ENCODE data around the gene PCCA.

PCCA gene

DNA sequence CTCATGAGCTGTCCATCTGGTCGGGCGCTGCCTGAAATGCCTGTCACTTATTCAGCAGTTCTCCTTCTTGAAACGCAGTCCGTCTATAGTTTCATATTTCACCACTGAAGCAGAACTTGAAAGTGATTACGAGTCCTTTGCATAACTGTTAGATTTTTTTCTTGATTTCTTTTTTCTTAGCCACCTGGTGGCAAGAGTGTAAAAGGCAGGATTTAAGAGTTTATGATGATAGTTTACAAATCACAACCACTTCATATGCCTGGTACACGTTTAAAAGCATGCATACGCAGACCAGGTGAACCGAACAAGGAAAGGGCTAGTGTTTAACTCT lies 453.9 kb downstream of the PCCA start:
- TF ChIP-seq, protein P1, sequence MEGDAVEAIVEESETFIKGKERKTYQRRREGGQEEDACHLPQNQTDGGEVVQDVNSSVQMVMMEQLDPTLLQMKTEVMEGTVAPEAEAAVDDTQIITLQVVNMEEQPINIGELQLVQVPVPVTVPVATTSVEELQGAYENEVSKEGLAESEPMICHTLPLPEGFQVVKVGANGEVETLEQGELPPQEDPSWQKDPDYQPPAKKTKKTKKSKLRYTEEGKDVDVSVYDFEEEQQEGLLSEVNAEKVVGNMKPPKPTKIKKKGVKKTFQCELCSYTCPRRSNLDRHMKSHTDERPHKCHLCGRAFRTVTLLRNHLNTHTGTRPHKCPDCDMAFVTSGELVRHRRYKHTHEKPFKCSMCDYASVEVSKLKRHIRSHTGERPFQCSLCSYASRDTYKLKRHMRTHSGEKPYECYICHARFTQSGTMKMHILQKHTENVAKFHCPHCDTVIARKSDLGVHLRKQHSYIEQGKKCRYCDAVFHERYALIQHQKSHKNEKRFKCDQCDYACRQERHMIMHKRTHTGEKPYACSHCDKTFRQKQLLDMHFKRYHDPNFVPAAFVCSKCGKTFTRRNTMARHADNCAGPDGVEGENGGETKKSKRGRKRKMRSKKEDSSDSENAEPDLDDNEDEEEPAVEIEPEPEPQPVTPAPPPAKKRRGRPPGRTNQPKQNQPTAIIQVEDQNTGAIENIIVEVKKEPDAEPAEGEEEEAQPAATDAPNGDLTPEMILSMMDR (IDR thresholded peaks at IDR 0.05; ENCODE audit: insufficient read depth, missing control alignments) = peak; percentile 36
- FAIRE-seq = peak; percentile 58
- DNase-seq (ENCODE audit: insufficient read length, low spot score) = no peak

DNA sequence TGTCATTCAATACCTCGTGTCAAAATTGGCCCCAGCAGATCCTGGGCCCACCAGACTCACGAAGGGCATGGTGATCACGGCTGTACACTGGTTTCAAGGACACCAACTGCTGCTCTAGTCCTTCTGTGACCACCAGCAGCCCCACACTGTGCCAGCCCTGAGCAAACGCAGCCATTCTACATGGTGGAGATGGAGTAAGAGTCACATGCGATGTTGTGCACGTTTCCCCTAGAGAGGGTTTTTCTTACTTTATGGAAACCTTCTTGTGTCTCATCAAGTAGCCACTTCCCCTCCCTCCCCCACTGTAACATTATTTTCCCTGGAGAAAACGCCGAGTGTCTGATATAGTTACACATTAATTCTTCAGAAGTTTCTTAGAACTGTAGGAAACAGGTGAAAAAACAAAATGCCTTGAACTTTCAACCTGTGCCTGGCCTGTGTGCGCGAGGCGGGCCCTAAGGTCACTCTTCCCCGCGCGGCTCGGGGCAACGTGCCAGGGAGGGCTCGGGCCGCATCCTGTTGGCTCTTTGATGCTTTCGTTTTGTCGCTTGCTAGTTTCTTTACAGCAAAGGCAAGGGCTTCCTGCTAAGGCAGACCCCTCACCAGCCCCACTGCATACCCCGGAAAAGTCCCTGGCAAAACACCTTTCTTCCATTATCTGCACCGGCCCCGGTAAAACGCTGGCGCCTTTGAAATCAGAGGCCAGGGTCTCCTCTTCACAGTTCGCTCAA lies 455.1 kb downstream of the PCCA start:
- TF ChIP-seq, protein P1 (IDR thresholded peaks at IDR 0.05; ENCODE audit: insufficient read depth, missing control alignments) = no peak
- FAIRE-seq (no peak), DNase-seq (ENCODE audit: insufficient read length, low spot score) (no peak)

DNA sequence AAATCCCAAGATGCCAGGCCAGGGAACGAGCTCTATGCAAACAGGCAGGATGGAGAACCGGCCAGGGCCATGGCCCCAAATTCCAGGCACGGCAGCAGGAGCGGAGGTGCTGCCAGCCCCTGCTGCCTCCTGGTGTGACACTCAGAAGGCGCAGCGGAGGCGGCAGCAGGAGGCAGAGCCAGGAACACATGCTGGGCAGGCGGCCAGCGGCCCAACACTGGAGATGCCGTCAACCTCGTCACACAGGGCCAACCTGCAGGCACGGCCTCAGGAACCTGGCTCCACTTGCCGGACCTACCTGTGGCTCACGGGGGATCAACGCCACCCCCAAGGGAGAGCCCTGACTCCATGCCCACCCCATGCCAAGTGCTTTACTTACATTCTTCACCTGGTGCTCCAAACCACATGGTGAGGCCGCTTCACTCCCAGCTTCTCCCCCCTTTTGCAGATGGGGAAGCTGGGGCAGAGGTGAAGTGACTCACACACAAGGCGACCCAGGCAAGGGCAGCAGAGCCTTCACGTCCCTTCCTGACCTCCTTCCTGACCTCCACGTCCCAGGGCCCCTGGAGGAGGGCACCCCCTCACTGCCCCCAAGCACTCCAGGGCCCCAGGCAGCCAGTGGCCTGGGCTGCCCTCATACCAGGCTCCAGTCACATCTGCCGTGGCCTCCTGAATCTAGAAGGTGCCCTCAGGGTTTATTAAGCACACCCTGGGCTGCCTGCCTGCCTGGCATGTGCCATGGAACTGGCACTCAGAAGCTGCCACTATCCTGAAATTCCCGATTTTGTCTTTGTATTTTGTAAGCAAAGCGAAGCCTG lies 456.2 kb downstream of the PCCA start:
- no peak for FAIRE-seq
- TF ChIP-seq, protein P1 (IDR thresholded peaks at IDR 0.05; ENCODE audit: insufficient read depth, missing control alignments) = no peak
- DNase-seq (ENCODE audit: insufficient read length, low spot score) = no peak

DNA sequence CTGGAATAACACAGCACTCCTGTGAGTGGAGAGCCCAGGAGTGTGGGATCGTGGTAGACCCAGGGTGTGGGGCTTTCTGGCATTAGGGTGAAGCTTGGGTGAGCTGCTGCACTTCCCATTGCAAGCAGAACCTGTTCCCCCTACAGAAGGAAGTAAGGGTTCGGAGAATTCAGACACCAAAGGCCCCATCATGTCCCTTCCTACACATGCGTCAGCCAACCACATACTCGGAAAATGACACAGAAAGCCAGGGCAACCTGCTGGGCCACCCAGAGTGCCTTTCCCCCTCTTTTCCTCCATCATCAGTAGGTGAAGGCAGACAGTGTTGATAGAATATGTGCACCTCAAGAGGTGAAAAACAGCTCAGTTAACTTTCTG lies 456.8 kb downstream of the PCCA start:
- TF ChIP-seq, protein P1 (IDR thresholded peaks at IDR 0.05; ENCODE audit: insufficient read depth, missing control alignments) = no peak
- no peak for FAIRE-seq
- DNase-seq (ENCODE audit: insufficient read length, low spot score) = no peak

DNA sequence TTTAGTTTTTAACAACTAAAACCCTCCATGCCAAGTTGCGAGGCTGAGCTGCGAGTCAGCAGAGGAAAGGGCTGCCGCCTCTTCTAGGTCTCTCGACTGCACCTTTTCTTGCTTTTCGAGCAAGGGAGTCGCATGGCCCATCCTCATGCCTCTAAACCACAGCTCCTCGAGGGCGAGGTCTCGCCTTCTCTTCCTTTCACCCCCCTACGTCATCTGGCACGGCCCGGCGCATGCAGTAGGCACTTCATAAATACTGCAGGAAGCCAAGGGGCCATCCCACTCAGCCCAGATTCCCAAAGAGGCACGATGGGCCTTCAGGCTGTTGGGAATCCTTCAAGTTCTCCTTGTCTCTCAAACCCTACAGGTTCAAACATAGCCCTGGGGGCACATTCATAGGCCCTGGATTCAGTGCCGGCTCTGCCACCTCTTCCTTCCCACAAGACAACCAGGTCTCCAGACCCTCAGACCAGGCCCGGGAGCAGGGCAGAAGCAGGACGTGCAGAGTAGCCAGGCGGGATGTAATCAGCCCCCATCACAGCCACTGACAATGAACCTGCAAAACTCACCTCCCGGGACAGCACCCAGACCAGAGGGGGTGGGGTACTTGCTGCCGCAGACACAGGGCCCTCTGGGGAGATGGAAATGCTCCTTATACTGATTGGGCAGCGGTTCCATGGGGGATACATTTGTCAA lies 458.0 kb downstream of the PCCA start:
- TF ChIP-seq, protein P1 (IDR thresholded peaks at IDR 0.05; ENCODE audit: insufficient read depth, missing control alignments) = no peak
- DNase-seq (ENCODE audit: insufficient read length, low spot score) (no peak), FAIRE-seq (no peak)

DNA sequence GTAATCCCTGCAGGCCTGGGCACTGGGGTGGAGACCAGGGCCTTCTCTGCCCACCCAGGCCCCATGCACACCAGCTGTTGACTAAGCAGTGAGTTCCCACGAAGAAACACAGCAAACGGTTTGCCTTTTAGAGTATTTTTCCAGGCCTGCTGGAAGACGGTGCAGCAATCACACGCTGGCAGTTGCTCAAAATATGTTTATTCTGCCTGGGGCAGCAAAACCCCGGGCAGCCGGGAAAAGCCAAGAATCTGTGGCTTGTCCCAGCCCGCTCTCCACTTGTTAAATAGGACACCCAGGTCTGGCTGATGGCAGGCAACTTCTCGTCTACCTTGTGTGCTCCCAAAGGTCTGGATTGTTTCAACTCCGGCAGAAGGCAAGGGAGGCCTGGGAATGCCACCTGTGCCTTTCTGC lies 458.9 kb downstream of the PCCA start:
- DNase-seq (ENCODE audit: insufficient read length, low spot score) = no peak
- TF ChIP-seq, protein P1 (IDR thresholded peaks at IDR 0.05; ENCODE audit: insufficient read depth, missing control alignments) = no peak
- FAIRE-seq = no peak

Data from D721Med (cell line).